Measurements from ENCODE around the gene CFAP299.

Gene CFAP299

GRCh38 chr4:80840396-80840795, 504.9 kb downstream of the CFAP299 start:
- H3K9me3 Mint-ChIP-seq = peaks cover 12% of the 10 kb centered on the region
- no peaks in the 10 kb centered on the region for H3K4me1 Mint-ChIP-seq
- H3K4me3 Mint-ChIP-seq = no peak overlapping the region
- TF ChIP-seq, protein P1, sequence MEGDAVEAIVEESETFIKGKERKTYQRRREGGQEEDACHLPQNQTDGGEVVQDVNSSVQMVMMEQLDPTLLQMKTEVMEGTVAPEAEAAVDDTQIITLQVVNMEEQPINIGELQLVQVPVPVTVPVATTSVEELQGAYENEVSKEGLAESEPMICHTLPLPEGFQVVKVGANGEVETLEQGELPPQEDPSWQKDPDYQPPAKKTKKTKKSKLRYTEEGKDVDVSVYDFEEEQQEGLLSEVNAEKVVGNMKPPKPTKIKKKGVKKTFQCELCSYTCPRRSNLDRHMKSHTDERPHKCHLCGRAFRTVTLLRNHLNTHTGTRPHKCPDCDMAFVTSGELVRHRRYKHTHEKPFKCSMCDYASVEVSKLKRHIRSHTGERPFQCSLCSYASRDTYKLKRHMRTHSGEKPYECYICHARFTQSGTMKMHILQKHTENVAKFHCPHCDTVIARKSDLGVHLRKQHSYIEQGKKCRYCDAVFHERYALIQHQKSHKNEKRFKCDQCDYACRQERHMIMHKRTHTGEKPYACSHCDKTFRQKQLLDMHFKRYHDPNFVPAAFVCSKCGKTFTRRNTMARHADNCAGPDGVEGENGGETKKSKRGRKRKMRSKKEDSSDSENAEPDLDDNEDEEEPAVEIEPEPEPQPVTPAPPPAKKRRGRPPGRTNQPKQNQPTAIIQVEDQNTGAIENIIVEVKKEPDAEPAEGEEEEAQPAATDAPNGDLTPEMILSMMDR (IDR thresholded peaks at IDR 0.05; ENCODE audit: unreplicated experiment in 3 of 3) = no peak
- no peaks in the 10 kb centered on the region for H3K36me3 Mint-ChIP-seq (ENCODE audit: low read depth)
- H3K27ac Mint-ChIP-seq = no peak overlapping the region
- H3K27me3 Mint-ChIP-seq (ENCODE audit: low read depth) = no peaks in the 10 kb centered on the region

DNA sequence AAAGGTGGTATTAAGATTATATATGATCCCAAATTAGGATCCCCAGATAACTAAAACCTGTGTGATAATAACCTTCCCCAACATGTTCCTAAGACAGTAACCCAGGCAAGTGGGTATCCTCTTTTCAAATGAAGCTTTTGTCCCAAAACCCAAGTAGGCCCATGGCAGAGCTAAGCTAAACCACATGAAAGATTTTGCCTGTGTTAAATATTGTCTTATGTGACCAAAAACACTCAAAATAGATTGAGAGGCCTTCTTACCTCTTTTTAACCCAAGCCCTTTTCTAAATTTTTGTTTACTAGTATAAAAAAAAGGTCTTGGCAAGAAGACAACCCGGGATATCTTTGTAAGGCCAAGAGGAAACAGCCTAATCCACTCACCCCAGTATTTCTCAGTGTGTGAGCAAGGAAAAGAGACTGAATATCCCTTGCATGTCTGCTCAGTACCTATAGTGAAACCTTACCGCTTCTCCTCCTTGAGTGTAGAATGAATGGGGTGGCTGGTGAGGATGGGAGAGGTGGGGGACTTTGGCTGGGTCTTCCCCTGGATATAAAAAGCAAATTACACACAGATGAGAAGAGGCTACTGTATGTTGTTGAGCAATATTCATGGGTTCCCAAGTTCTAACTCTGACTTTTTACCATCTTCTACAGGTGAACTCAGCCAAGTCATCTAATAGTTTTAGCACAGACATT, 506.2 kb downstream of the CFAP299 start:
- Mint-ChIP-seq H3K4me1 (no peaks in the 10 kb centered on the region), H3K9me3 (peaks cover 15% of the 10 kb centered on the region), H3K27me3 (ENCODE audit: low read depth) (no peaks in the 10 kb centered on the region), H3K36me3 (ENCODE audit: low read depth) (no peaks in the 10 kb centered on the region), H3K4me3 (no peak overlapping the region), H3K27ac (no peak overlapping the region)
- TF ChIP-seq, protein P1 (IDR thresholded peaks at IDR 0.05; ENCODE audit: unreplicated experiment in 3 of 3) = no peak

- H3K27me3 Mint-ChIP-seq (ENCODE audit: low read depth) = no peaks in the 10 kb centered on the region
- no peaks in the 10 kb centered on the region for H3K4me1 Mint-ChIP-seq
- TF ChIP-seq, protein P1 (IDR thresholded peaks at IDR 0.05; ENCODE audit: unreplicated experiment in 3 of 3) = no peak
Measured at GRCh38 chr4:80846210-80846609, 510.7 kb downstream of the CFAP299 start.

DNA sequence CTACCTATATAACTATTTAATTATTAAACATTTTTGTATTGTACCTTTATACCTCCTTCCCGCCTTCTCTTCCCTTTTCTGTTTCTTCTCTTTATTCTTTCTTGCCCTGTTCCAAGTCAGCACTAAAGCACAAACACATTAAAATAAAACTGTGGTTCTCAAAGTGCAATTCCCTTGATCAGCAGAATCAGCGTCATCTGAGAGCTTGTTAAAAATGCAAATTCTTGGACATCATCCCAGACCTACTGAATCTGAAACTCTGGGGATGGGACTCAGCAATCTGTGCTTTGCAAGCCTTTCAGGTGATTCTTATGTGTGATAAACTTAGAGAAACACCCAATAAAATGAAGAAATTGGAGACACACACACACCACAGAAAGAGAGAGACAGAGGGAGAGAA, 516.5 kb downstream of the CFAP299 start:
- Mint-ChIP-seq H3K4me3 (no peak overlapping the region), H3K36me3 (ENCODE audit: low read depth) (no peaks in the 10 kb centered on the region), H3K9me3 (peaks cover 2% of the 10 kb centered on the region), H3K27me3 (ENCODE audit: low read depth) (no peaks in the 10 kb centered on the region), H3K27ac (no peak overlapping the region), H3K4me1 (no peaks in the 10 kb centered on the region)
- TF ChIP-seq, protein P1 (IDR thresholded peaks at IDR 0.05; ENCODE audit: unreplicated experiment in 3 of 3) = no peak

More at GRCh38 chr4:80846210-80846609, 510.7 kb downstream of the CFAP299 start:
- Mint-ChIP-seq H3K9me3 (peaks cover 9% of the 10 kb centered on the region), H3K27ac (no peak overlapping the region), H3K36me3 (ENCODE audit: low read depth) (no peaks in the 10 kb centered on the region), H3K4me3 (no peak overlapping the region)

- no peak overlapping the region for H3K27ac Mint-ChIP-seq
Measured at GRCh38 chr4:80873571-80873970, 538.0 kb downstream of the CFAP299 start.

More at GRCh38 chr4:80873571-80873970, 538.0 kb downstream of the CFAP299 start:
- TF ChIP-seq, protein P1 (IDR thresholded peaks at IDR 0.05; ENCODE audit: unreplicated experiment in 3 of 3) = no peak
- Mint-ChIP-seq H3K27me3 (ENCODE audit: low read depth) (no peaks in the 10 kb centered on the region), H3K4me3 (no peak overlapping the region), H3K9me3 (no peaks in the 10 kb centered on the region), H3K4me1 (no peaks in the 10 kb centered on the region), H3K36me3 (ENCODE audit: low read depth) (no peaks in the 10 kb centered on the region)

Measured in nephron (organoid).